ENCODE measurements around the gene FGFR1OP2. TPM values are rescaled to one million over a fixed set of nuclear protein-coding genes. Genes with fewer than 3 reads are reported as not detected.

The FGFR1OP2 gene
- total RNA-seq, 1 donor from 2014 or later = 39.2 TPM

DNA sequence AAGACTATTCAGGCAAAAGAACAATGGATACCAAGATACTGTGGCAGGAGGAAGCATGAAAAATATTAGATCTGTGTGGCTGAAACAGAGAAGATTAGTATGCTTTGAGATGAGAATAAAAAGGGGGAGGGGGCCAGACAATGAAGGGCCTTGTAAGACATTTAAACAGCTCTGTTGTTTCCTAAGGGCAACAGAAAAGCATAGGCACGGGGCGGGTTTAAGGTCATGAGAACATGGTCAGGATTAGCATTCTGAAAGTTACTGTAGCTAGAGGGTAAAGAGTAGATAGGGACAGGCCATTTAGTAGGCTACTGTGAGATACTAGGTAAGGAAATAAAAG is 19.1 kb upstream of the FGFR1OP2 start:
- Histone ChIP-seq H2AFZ (ENCODE audit: low read depth, low read length) (no peak overlapping the region), H3K4me1 (ENCODE audit: insufficient read depth, low read length) (no peaks in the 10 kb centered on the region), H3K9ac (ENCODE audit: low read length) (no peak overlapping the region), H3K9me3 (ENCODE audit: insufficient read depth, low read depth, low read length) (no peaks in the 10 kb centered on the region), H3K4me3 (ENCODE audit: insufficient read depth, low read depth, low read length) (no peak overlapping the region), H3K4me2 (ENCODE audit: low read length) (no peak overlapping the region), H3K36me3 (ENCODE audit: insufficient read depth, low read length) (peaks cover 26% of the 10 kb centered on the region), H4K20me1 (ENCODE audit: insufficient read depth, low read length) (no peaks in the 10 kb centered on the region), H3K79me2 (ENCODE audit: insufficient read depth, low read length) (no peaks in the 10 kb centered on the region), H3K27me3 (ENCODE audit: insufficient read depth, low read length) (no peaks in the 10 kb centered on the region), H3K27ac (ENCODE audit: low read depth, low read length) (no peak overlapping the region)
- DNase-seq (ENCODE audit: low read depth) = no peak
- H3K36me3 Mint-ChIP-seq (ENCODE audit: low read depth, unreplicated experiment) = peaks cover 2% of the 10 kb centered on the region
- no peaks in the 10 kb centered on the region for H3K27me3 Mint-ChIP-seq (ENCODE audit: low read depth, unreplicated experiment)
- H3K4me1 Mint-ChIP-seq (ENCODE audit: low read depth, unreplicated experiment) = peaks cover 14% of the 10 kb centered on the region
- peak overlapping the region; percentile 8 for H3K27ac Mint-ChIP-seq (ENCODE audit: unreplicated experiment)
- TF ChIP-seq, protein P1, sequence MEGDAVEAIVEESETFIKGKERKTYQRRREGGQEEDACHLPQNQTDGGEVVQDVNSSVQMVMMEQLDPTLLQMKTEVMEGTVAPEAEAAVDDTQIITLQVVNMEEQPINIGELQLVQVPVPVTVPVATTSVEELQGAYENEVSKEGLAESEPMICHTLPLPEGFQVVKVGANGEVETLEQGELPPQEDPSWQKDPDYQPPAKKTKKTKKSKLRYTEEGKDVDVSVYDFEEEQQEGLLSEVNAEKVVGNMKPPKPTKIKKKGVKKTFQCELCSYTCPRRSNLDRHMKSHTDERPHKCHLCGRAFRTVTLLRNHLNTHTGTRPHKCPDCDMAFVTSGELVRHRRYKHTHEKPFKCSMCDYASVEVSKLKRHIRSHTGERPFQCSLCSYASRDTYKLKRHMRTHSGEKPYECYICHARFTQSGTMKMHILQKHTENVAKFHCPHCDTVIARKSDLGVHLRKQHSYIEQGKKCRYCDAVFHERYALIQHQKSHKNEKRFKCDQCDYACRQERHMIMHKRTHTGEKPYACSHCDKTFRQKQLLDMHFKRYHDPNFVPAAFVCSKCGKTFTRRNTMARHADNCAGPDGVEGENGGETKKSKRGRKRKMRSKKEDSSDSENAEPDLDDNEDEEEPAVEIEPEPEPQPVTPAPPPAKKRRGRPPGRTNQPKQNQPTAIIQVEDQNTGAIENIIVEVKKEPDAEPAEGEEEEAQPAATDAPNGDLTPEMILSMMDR (IDR thresholded peaks at IDR 0.05; ENCODE audit: insufficient read depth, low read depth, low read length) = no peak
- TF ChIP-seq EZH2 (IDR thresholded peaks at IDR 0.05; ENCODE audit: insufficient read depth, low read length) = no peak
- peak; percentile 20 for FAIRE-seq
- no peak overlapping the region for H3K4me3 Mint-ChIP-seq (ENCODE audit: unreplicated experiment)
- H3K9me3 Mint-ChIP-seq (ENCODE audit: unreplicated experiment) = no peaks in the 10 kb centered on the region

DNA sequence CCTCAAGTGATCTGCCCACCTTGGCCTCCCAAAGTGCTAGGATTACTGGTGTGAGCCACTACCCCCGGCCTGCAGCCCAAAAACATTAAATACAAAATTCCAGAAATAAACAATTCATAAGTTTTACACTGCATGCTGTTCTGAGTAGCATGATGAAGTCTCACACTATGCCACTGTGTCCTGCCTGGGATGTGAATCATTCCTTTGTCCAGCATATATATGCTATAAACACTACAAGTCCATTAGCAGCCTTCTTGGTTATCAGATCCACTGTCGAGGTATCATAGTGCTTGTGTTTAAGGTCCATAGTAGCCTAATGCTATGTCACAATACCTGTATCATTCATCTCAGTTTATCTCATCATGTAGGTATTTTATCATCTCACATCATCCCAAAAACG is 16.4 kb upstream of the FGFR1OP2 start:
- TF ChIP-seq, protein P1 (IDR thresholded peaks at IDR 0.05; ENCODE audit: insufficient read depth, low read depth, low read length) = no peak
- TF ChIP-seq EZH2 (IDR thresholded peaks at IDR 0.05; ENCODE audit: insufficient read depth, low read length) = no peak
- Histone ChIP-seq H3K27me3 (ENCODE audit: insufficient read depth, low read length) (no peaks in the 10 kb centered on the region), H3K9me3 (ENCODE audit: insufficient read depth, low read depth, low read length) (no peaks in the 10 kb centered on the region), H2AFZ (ENCODE audit: low read depth, low read length) (no peak overlapping the region), H3K9ac (ENCODE audit: low read length) (no peak overlapping the region), H3K27ac (ENCODE audit: low read depth, low read length) (no peak overlapping the region), H3K4me1 (ENCODE audit: insufficient read depth, low read length) (no peaks in the 10 kb centered on the region), H3K4me3 (ENCODE audit: insufficient read depth, low read depth, low read length) (no peak overlapping the region), H3K36me3 (ENCODE audit: insufficient read depth, low read length) (peaks cover 26% of the 10 kb centered on the region), H3K79me2 (ENCODE audit: insufficient read depth, low read length) (no peaks in the 10 kb centered on the region), H3K4me2 (ENCODE audit: low read length) (no peak overlapping the region), H4K20me1 (ENCODE audit: insufficient read depth, low read length) (no peaks in the 10 kb centered on the region)
- peaks cover 14% of the 10 kb centered on the region for H3K4me1 Mint-ChIP-seq (ENCODE audit: low read depth, unreplicated experiment)
- no peaks in the 10 kb centered on the region for H3K36me3 Mint-ChIP-seq (ENCODE audit: low read depth, unreplicated experiment)
- H3K4me3 Mint-ChIP-seq (ENCODE audit: unreplicated experiment) = no peak overlapping the region
- H3K27ac Mint-ChIP-seq (ENCODE audit: unreplicated experiment) = no peak overlapping the region
- no peaks in the 10 kb centered on the region for H3K9me3 Mint-ChIP-seq (ENCODE audit: unreplicated experiment)
- FAIRE-seq (no peak), DNase-seq (ENCODE audit: low read depth) (no peak)
- no peaks in the 10 kb centered on the region for H3K27me3 Mint-ChIP-seq (ENCODE audit: low read depth, unreplicated experiment)

DNA sequence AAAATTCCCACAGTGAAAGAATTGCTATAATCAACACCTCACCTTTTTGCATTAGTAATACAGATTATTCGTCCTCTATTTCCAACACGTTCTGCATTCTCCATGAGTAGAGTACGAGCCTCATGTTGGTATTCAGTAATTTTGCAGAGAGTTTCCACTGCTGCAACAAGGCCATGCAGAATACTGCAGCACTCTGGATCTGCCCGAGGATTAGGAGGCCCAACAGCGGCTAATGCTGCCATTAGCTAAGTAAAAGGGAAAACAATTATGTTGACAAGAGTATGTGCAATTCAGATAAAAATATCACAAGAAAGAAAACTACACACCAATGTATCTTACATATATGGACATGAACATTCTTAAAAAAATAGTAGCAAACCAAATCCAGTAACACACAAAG is 9.6 kb upstream of the FGFR1OP2 start:
- no peaks in the 10 kb centered on the region for H3K4me1 ChIP-seq (ENCODE audit: insufficient read depth, low read length)
- H3K4me3 Mint-ChIP-seq (ENCODE audit: unreplicated experiment) = no peak overlapping the region
- no peaks in the 10 kb centered on the region for H3K27me3 Mint-ChIP-seq (ENCODE audit: low read depth, unreplicated experiment)
- no peak overlapping the region for H3K27ac Mint-ChIP-seq (ENCODE audit: unreplicated experiment)
- H3K4me1 Mint-ChIP-seq (ENCODE audit: low read depth, unreplicated experiment) = no peaks in the 10 kb centered on the region
- DNase-seq (ENCODE audit: low read depth) (no peak), FAIRE-seq (no peak)
- H3K9ac ChIP-seq (ENCODE audit: low read length) = no peak overlapping the region
- H3K79me2 ChIP-seq (ENCODE audit: insufficient read depth, low read length) = peaks cover 37% of the 10 kb centered on the region
- no peak overlapping the region for H2AFZ ChIP-seq (ENCODE audit: low read depth, low read length)
- no peak overlapping the region for H3K4me2 ChIP-seq (ENCODE audit: low read length)
- H3K36me3 ChIP-seq (ENCODE audit: insufficient read depth, low read length) = peaks cover 25% of the 10 kb centered on the region
- no peaks in the 10 kb centered on the region for H3K9me3 Mint-ChIP-seq (ENCODE audit: unreplicated experiment)
- H3K9me3 ChIP-seq (ENCODE audit: insufficient read depth, low read depth, low read length) = no peaks in the 10 kb centered on the region
- no peak overlapping the region for H3K4me3 ChIP-seq (ENCODE audit: insufficient read depth, low read depth, low read length)
- TF ChIP-seq EZH2 (IDR thresholded peaks at IDR 0.05; ENCODE audit: insufficient read depth, low read length) = no peak
- TF ChIP-seq, protein P1 (IDR thresholded peaks at IDR 0.05; ENCODE audit: insufficient read depth, low read depth, low read length) = no peak
- H3K27ac ChIP-seq (ENCODE audit: low read depth, low read length) = no peak overlapping the region
- peaks cover 8% of the 10 kb centered on the region for H4K20me1 ChIP-seq (ENCODE audit: insufficient read depth, low read length)
- H3K27me3 ChIP-seq (ENCODE audit: insufficient read depth, low read length) = no peaks in the 10 kb centered on the region
- H3K36me3 Mint-ChIP-seq (ENCODE audit: low read depth, unreplicated experiment) = no peaks in the 10 kb centered on the region

Measured in astrocyte (in vitro differentiated cells and primary cell).